NCI-H2227 treated with DMSO at 0.1 percent for 48 hours (cell line): ENCODE data around the gene TARS3.

Experiments
- DNase-seq: peaks from one replicate; lab custom pipeline; 2025; lab: John Stamatoyannopoulos, UW

The TARS3 gene

GRCh38 chr15:101604124-101604874 is 120.0 kb downstream of the TARS3 start:
- no peak for DNase-seq
